IPS DF 6.9 (cell line): ENCODE results near the gene OR51B6.
A peak's percentile ranks its signal among the peaks of the same experiment; 100 is the strongest.
"Not testable (repeated sequence)": the region's sequence is repeated elsewhere in the genome, so short reads cannot be mapped to it uniquely, and the experiment has no call there.

Experiments
- DNase-seq: peaks from one replicate; pipeline ENCODE4 v3.0.0-alpha.2; 2013; ENCODE audit warnings: low read depth, low spot score
- H3K27ac ChIP-seq: one replicate; pipeline ENCODE4 v1.5.1; 2013; ENCODE audit warnings: low read length, control low read depth
- H3K27me3 ChIP-seq: 2 replicates; pipeline ENCODE4 v1.6.1; 2013; ENCODE audit warnings: mild to moderate bottlenecking, low read length; ENCODE audit not compliant: control insufficient read depth, insufficient read depth
- H3K36me3 ChIP-seq: 2 replicates; pipeline ENCODE4 v1.6.1; 2013; ENCODE audit warnings: low read length; ENCODE audit not compliant: control insufficient read depth, insufficient read depth
- H3K4me1 ChIP-seq: 2 replicates; pipeline ENCODE4 v1.6.1; 2013; ENCODE audit warnings: low read length; ENCODE audit not compliant: control insufficient read depth, insufficient read depth
- H3K4me3 ChIP-seq: 2 replicates; pipeline ENCODE4 v1.5.1; 2013; ENCODE audit warnings: mild to moderate bottlenecking, low read length
- H3K9me3 ChIP-seq: 2 replicates; pipeline ENCODE4 v1.6.1; 2013; ENCODE audit warnings: low read length, inconsistent platforms; ENCODE audit not compliant: control insufficient read depth, insufficient read depth
- WGBS: extraction: QIAGEN DNeasy Blood & Tissue Kit; methylation state at CpG from one replicate; pipeline ENCODE4 v1.1.7; 2013; ENCODE audit warnings: mixed read lengths, missing lambda C conversion rate; ENCODE audit not compliant: insufficient read length, insufficient coverage; 5-methylcytosine and 5-hydroxymethylcytosine counted together

OR51B6 gene

GRCh38 chr11:5364214-5364613 lies 12.9 kb downstream of the OR51B6 start:
- DNase-seq: no peak
- WGBS: no CpG with 5 or more reads among the region's 2 CpGs
- no peaks in the 10 kb centered on the region for H3K36me3 ChIP-seq
- no peaks in the 10 kb centered on the region for H3K27me3 ChIP-seq
- no peaks in the 10 kb centered on the region for H3K4me1 ChIP-seq
- no peaks in the 10 kb centered on the region for H3K9me3 ChIP-seq
- H3K27ac ChIP-seq: no peak overlapping the region
- H3K4me3 ChIP-seq: no peak overlapping the region

- not testable (repeated sequence) for H3K27ac ChIP-seq, DNase-seq, H3K9me3 ChIP-seq, H3K4me3 ChIP-seq, H3K27me3 ChIP-seq, H3K4me1 ChIP-seq, H3K36me3 ChIP-seq
- no CpG with 5 or more reads among the region's 6 CpGs for WGBS
These were observed 15.1 kb downstream of the OR51B6 start for GRCh38 chr11:5366365-5366764.

- Histone ChIP-seq H3K4me3 (no peak overlapping the region), H3K27ac (no peak overlapping the region), H3K36me3 (no peaks in the 10 kb centered on the region), H3K27me3 (no peaks in the 10 kb centered on the region), H3K9me3 (no peaks in the 10 kb centered on the region), H3K4me1 (no peaks in the 10 kb centered on the region)
- DNase-seq: no peak
- WGBS: no CpG with 5 or more reads among the region's 1 CpG
These were observed 15.5 kb downstream of the OR51B6 start for GRCh38 chr11:5366856-5367255.

- no CpG with 5 or more reads among the region's 2 CpGs for WGBS
- Histone ChIP-seq H3K36me3 (no peaks in the 10 kb centered on the region), H3K9me3 (no peaks in the 10 kb centered on the region), H3K27ac (no peak overlapping the region), H3K4me3 (no peak overlapping the region), H3K4me1 (no peaks in the 10 kb centered on the region), H3K27me3 (no peaks in the 10 kb centered on the region)
- no peak for DNase-seq
These were observed 16.3 kb downstream of the OR51B6 start for GRCh38 chr11:5367448-5368074.

- no CpG with 5 or more reads among the region's 3 CpGs for WGBS
- H3K9me3 ChIP-seq: no peaks in the 10 kb centered on the region
- H3K27ac ChIP-seq: no peak overlapping the region
- DNase-seq: no peak
- no peak overlapping the region for H3K4me3 ChIP-seq
- no peaks in the 10 kb centered on the region for H3K27me3 ChIP-seq
- H3K36me3 ChIP-seq: no peaks in the 10 kb centered on the region
- no peaks in the 10 kb centered on the region for H3K4me1 ChIP-seq
These were observed 17.3 kb downstream of the OR51B6 start for GRCh38 chr11:5368502-5369043.

GRCh38 chr11:5369789-5370188 lies 18.5 kb downstream of the OR51B6 start:
- Histone ChIP-seq H3K36me3 (no peaks in the 10 kb centered on the region), H3K27ac (no peak overlapping the region), H3K4me1 (no peaks in the 10 kb centered on the region), H3K4me3 (no peak overlapping the region), H3K27me3 (no peaks in the 10 kb centered on the region), H3K9me3 (no peaks in the 10 kb centered on the region)
- DNase-seq: no peak

GRCh38 chr11:5380740-5381342 lies 29.5 kb downstream of the OR51B6 start:
- peak; percentile 50 for DNase-seq
- Histone ChIP-seq H3K4me1 (no peaks in the 10 kb centered on the region), H3K4me3 (no peak overlapping the region), H3K36me3 (no peaks in the 10 kb centered on the region), H3K27ac (no peak overlapping the region), H3K9me3 (no peaks in the 10 kb centered on the region), H3K27me3 (no peaks in the 10 kb centered on the region)
- WGBS: no CpG with 5 or more reads among the region's 4 CpGs

GRCh38 chr11:5383576-5383975 lies 32.3 kb downstream of the OR51B6 start, which contains the start of gene OR51M1:
Gene OR51M1, plus strand, starts transcription at chr11:5383812. Its CDS starts 5,587 bp downstream, at chr11:5389399.
- Histone ChIP-seq H3K9me3 (no peaks in the 10 kb centered on the region), H3K36me3 (no peaks in the 10 kb centered on the region), H3K27me3 (no peaks in the 10 kb centered on the region), H3K4me1 (no peaks in the 10 kb centered on the region), H3K4me3 (no peak within 1 kb of the TSS), H3K27ac (no peak within 1 kb of the TSS)
- no CpG with 5 or more reads among the region's 1 CpG for WGBS
- DNase-seq: no peak

- H3K9me3 ChIP-seq: no peaks in the 10 kb centered on the region
- WGBS: no CpG with 5 or more reads among the region's 2 CpGs
- no peak overlapping the region for H3K27ac ChIP-seq
- no peak for DNase-seq
- no peaks in the 10 kb centered on the region for H3K27me3 ChIP-seq
- no peaks in the 10 kb centered on the region for H3K36me3 ChIP-seq
- H3K4me3 ChIP-seq: no peak overlapping the region
- H3K4me1 ChIP-seq: no peaks in the 10 kb centered on the region
These were observed 33.0 kb downstream of the OR51B6 start for GRCh38 chr11:5384335-5384734.

GRCh38 chr11:5390210-5390609 lies 38.9 kb downstream of the OR51B6 start:
- Histone ChIP-seq H3K36me3 (no peaks in the 10 kb centered on the region), H3K4me1 (no peaks in the 10 kb centered on the region), H3K27ac (no peak overlapping the region), H3K9me3 (no peaks in the 10 kb centered on the region), H3K4me3 (no peak overlapping the region), H3K27me3 (no peaks in the 10 kb centered on the region)
- WGBS: no CpG with 5 or more reads among the region's 2 CpGs
- DNase-seq: no peak

- H3K4me1 ChIP-seq: no peaks in the 10 kb centered on the region
- no peaks in the 10 kb centered on the region for H3K9me3 ChIP-seq
- H3K27me3 ChIP-seq: no peaks in the 10 kb centered on the region
- no peak overlapping the region for H3K27ac ChIP-seq
- no peak for DNase-seq
- no peak overlapping the region for H3K4me3 ChIP-seq
- H3K36me3 ChIP-seq: no peaks in the 10 kb centered on the region
These were observed 42.8 kb downstream of the OR51B6 start for GRCh38 chr11:5394091-5394490.
